ENCODE data around the gene FSTL4. TPM values are rescaled to one million over a fixed set of nuclear protein-coding genes. Genes with fewer than 3 reads are reported as not detected.

The FSTL4 gene
- total RNA-seq, 4 donors from 2014 or later = 0.27 to 1.6 (median 0.35) TPM; not detected in 1

- TF ChIP-seq CTCF (IDR thresholded peaks at IDR 0.05) (no peak), POLR2A (IDR thresholded peaks at IDR 0.05) (no peak)
- H3K9me3 ChIP-seq = no peaks in the 10 kb centered on the region
- no peak for DNase-seq
- H3K36me3 ChIP-seq = no peaks in the 10 kb centered on the region
- no peaks in the 10 kb centered on the region for H3K27me3 ChIP-seq
- no peak overlapping the region for H3K4me3 ChIP-seq
- H3K4me1 ChIP-seq = no peaks in the 10 kb centered on the region
- no peak overlapping the region for H3K27ac ChIP-seq
Observed at GRCh38 chr5:133328800-133329199, 283.5 kb downstream of the FSTL4 start.

DNA sequence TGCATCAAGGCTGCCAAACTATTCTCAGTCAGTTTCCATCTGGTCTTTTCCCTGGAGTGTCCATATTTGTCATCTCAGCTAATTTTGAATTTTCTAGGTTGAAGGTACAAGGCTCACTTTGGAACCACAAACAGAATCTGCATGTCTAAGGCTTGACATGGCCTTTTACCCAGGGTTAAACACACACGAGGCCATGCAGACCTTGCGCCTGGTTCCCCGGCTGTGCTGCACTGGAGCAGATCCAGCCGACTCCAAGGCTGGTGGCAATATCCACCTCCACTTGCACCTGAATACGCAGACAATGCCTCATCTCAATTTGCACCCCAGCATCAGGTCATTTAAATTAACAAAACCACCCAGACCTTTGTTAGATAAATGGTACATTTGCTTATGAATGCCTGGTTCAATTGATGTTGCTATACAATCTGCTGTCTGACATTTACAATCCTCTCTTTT is 284.4 kb downstream of the FSTL4 start:
- no peak for DNase-seq
- Histone ChIP-seq H3K4me1 (no peaks in the 10 kb centered on the region), H3K27ac (no peak overlapping the region), H3K4me3 (no peak overlapping the region), H3K36me3 (no peaks in the 10 kb centered on the region), H3K27me3 (no peaks in the 10 kb centered on the region), H3K9me3 (no peaks in the 10 kb centered on the region)
- TF ChIP-seq CTCF (IDR thresholded peaks at IDR 0.05) (no peak), POLR2A (IDR thresholded peaks at IDR 0.05) (no peak)

GRCh38 chr5:133326361-133326760 is 286.0 kb downstream of the FSTL4 start:
- Histone ChIP-seq H3K4me1 (no peaks in the 10 kb centered on the region), H3K4me3 (no peak overlapping the region), H3K9me3 (no peaks in the 10 kb centered on the region), H3K27me3 (no peaks in the 10 kb centered on the region), H3K27ac (no peak overlapping the region), H3K36me3 (no peaks in the 10 kb centered on the region)
- no peak for TF ChIP-seq POLR2A (IDR thresholded peaks at IDR 0.05)
- no peak for TF ChIP-seq CTCF (IDR thresholded peaks at IDR 0.05)
- no peak for DNase-seq

GRCh38 chr5:133325864-133326263 is 286.5 kb downstream of the FSTL4 start:
- Histone ChIP-seq H3K4me1 (no peaks in the 10 kb centered on the region), H3K27me3 (no peaks in the 10 kb centered on the region), H3K36me3 (no peaks in the 10 kb centered on the region), H3K27ac (no peak overlapping the region), H3K4me3 (no peak overlapping the region), H3K9me3 (no peaks in the 10 kb centered on the region)
- DNase-seq = no peak
- TF ChIP-seq POLR2A (IDR thresholded peaks at IDR 0.05) = no peak
- no peak for TF ChIP-seq CTCF (IDR thresholded peaks at IDR 0.05)

DNA sequence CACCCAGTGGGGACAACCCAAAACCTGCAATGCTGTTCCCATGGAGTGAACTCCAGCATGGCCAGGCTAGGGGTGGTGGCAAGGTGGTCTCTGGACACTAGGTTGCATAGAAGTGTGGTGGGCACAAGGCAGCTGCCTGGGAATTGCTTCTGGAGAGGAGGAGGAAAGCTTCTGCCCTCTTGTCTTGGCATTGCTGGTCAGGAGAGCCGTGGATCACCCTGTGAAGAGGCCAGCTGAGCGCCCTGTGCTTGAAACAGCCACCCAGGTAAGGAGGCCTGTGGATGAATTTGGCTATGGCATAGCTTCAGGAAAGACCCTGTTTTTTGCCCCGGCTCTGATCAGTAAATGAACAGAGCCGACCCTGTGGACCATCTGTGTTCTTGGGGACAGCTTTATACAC is 287.4 kb downstream of the FSTL4 start:
- Histone ChIP-seq H3K27ac (no peak overlapping the region), H3K4me1 (no peaks in the 10 kb centered on the region), H3K27me3 (no peaks in the 10 kb centered on the region), H3K36me3 (no peaks in the 10 kb centered on the region), H3K9me3 (no peaks in the 10 kb centered on the region), H3K4me3 (no peak overlapping the region)
- TF ChIP-seq POLR2A (IDR thresholded peaks at IDR 0.05) = no peak
- no peak for TF ChIP-seq CTCF (IDR thresholded peaks at IDR 0.05)
- DNase-seq = no peak

Measured in Peyer's patch (tissue), 4 donors.